SIG-M5 (cell line): ENCODE data around the gene MT3.
"Not testable (repeated sequence)": the region's sequence is repeated elsewhere in the genome, so short reads cannot be mapped to it uniquely, and the experiment has no call there.

Source experiments
- DNase-seq: peaks from one replicate; lab custom pipeline; 2025; lab: John Stamatoyannopoulos, UW

The MT3 gene

GRCh38 chr16:56580391-56581048 is 8.8 kb upstream of the MT3 start:
- no peak for DNase-seq

GRCh38 chr16:56582911-56583310 is 6.4 kb upstream of the MT3 start:
- not testable (repeated sequence) for DNase-seq

- no peak for DNase-seq
Measured at GRCh38 chr16:56583351-56584168, 5.8 kb upstream of the MT3 start.

GRCh38 chr16:56584276-56584675 is 5.1 kb upstream of the MT3 start:
- no peak for DNase-seq

GRCh38 chr16:56588781-56589140 is 567 bp upstream of the MT3 start:
- no peak for DNase-seq

GRCh38 chr16:56591377-56592060 is 2.2 kb downstream of the MT3 start:
- DNase-seq: no peak

- DNase-seq: no peak
Measured at GRCh38 chr16:56593573-56594291, 4.4 kb downstream of the MT3 start.

- DNase-seq: no peak
Measured at GRCh38 chr16:56594292-56594619, 4.9 kb downstream of the MT3 start.

GRCh38 chr16:56600398-56600999 is 11.2 kb downstream of the MT3 start:
- DNase-seq: no peak

GRCh38 chr16:56601325-56601724 is 12.0 kb downstream of the MT3 start:
- no peak for DNase-seq

GRCh38 chr16:56603589-56603988 is 14.3 kb downstream of the MT3 start:
- DNase-seq: no peak

GRCh38 chr16:56604966-56605365 is 15.6 kb downstream of the MT3 start:
- no peak for DNase-seq

- no peak for DNase-seq
Measured at GRCh38 chr16:56605475-56605874, 16.1 kb downstream of the MT3 start.

GRCh38 chr16:56606071-56606475 is 16.7 kb downstream of the MT3 start:
- DNase-seq: no peak

- DNase-seq: no peak
Measured at GRCh38 chr16:56606476-56607108, 17.3 kb downstream of the MT3 start.

GRCh38 chr16:56607109-56607618 is 17.8 kb downstream of the MT3 start:
- no peak for DNase-seq

GRCh38 chr16:56607675-56608042 is 18.3 kb downstream of the MT3 start:
- no peak for DNase-seq

- DNase-seq: peak; percentile 84
Measured at GRCh38 chr16:56608043-56608875, 18.9 kb downstream of the MT3 start, which contains the start of gene MT2A. TSS of gene MT2A (plus strand) at chr16:56608584. CDS start at chr16:56608656, 72 bp downstream.

GRCh38 chr16:56608876-56609462 is 19.6 kb downstream of the MT3 start:
- DNase-seq: no peak

- DNase-seq: peak; percentile 79
Measured at GRCh38 chr16:56609463-56609921, 20.2 kb downstream of the MT3 start.
